ENCODE data around the gene TMEM115.

GRCh38 chr3:50337175-50337861, 22.0 kb downstream of the TMEM115 start:
- TF ChIP-seq JUN (IDR thresholded peaks at IDR 0.05; ENCODE audit: borderline replicate concordance, low read depth, low read length) (peak; percentile 87), JUN (CRISPR knock-in tag; IDR thresholded peaks at IDR 0.05; ENCODE audit: borderline replicate concordance) (no peak), HDAC2 (IDR thresholded peaks at IDR 0.05) (no peak; the same call in 1 of the 2 replicates), POLR2B (IDR thresholded peaks at IDR 0.05; ENCODE audit: low read depth, partially characterized antibody) (peak; percentile 72), CTCF (IDR thresholded peaks at IDR 0.05 in 2 of 3, conservative IDR thresholded peaks at IDR 0.05 in 1 of 3; ENCODE audit: insufficient read depth in 2 of 3, low read depth in 1 of 3, low read length in 3 of 3) (no peak)
